ENCODE results near the gene GAB1.

GAB1 gene

DNA sequence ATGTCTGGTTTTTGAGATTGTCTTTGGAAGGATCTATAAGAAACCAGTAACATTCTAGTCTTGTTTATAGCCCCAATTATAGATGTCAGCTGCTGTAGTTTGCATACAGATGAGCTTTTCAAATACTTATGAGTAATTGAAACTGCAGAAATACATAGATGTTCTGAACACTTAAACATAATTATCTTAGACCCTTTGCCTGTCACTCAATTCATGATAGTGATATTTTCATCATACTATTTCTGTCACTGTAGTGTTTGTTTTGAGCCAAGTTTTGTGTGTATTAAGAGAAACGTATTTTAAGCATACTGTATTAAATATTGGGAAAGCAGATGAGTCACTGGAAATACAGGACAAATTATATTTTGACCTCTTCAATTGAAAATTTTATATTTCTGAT lies 107.1 kb downstream of the GAB1 start:
- Histone ChIP-seq H3K36me3 (ENCODE audit: control insufficient read depth in 2 of 2, insufficient read depth in 1 of 2, low read length in 2 of 2) (peaks cover 0 to 7% of the 10 kb centered on the region in 2 experiments; a peak in 1 of 3 replicates), H3K9me3 (ENCODE audit: control insufficient read depth, insufficient read depth, low read depth, low read length) (no peaks in the 10 kb centered on the region), H3K27ac (ENCODE audit: extremely low read depth, low read depth, low read length) (no peak overlapping the region), H3K4me1 (ENCODE audit: control insufficient read depth, insufficient read depth, low read length) (no peaks in the 10 kb centered on the region), H3K4me3 (ENCODE audit: low read depth, low read length) (no peak overlapping the region)
- CTCF ChIA-PET: no interaction called here
- TF ChIP-seq, protein P1, sequence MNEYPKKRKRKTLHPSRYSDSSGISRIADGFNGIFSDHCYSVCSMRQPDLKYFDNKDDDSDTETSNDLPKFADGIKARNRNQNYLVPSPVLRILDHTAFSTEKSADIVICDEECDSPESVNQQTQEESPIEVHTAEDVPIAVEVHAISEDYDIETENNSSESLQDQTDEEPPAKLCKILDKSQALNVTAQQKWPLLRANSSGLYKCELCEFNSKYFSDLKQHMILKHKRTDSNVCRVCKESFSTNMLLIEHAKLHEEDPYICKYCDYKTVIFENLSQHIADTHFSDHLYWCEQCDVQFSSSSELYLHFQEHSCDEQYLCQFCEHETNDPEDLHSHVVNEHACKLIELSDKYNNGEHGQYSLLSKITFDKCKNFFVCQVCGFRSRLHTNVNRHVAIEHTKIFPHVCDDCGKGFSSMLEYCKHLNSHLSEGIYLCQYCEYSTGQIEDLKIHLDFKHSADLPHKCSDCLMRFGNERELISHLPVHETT (tag by site-specific recombination; IDR thresholded peaks at IDR 0.05): no peak
- TF ChIP-seq ZNF184 (tag by site-specific recombination; IDR thresholded peaks at IDR 0.05) (no peak), ZNF76 (tag by site-specific recombination; IDR thresholded peaks at IDR 0.05; ENCODE audit: borderline replicate concordance, low read depth) (no peak), ZNF514 (tag by site-specific recombination; IDR thresholded peaks at IDR 0.05) (no peak), GLI4 (tag by site-specific recombination; IDR thresholded peaks at IDR 0.05) (no peak)
- TF ChIP-seq, protein P2, sequence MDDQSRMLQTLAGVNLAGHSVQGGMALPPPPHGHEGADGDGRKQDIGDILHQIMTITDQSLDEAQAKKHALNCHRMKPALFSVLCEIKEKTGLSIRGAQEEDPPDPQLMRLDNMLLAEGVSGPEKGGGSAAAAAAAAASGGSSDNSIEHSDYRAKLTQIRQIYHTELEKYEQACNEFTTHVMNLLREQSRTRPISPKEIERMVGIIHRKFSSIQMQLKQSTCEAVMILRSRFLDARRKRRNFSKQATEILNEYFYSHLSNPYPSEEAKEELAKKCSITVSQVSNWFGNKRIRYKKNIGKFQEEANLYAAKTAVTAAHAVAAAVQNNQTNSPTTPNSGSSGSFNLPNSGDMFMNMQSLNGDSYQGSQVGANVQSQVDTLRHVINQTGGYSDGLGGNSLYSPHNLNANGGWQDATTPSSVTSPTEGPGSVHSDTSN (CRISPR knock-in tag; IDR thresholded peaks at IDR 0.05): no peak
- POLR2A ChIA-PET: no interaction called here

DNA sequence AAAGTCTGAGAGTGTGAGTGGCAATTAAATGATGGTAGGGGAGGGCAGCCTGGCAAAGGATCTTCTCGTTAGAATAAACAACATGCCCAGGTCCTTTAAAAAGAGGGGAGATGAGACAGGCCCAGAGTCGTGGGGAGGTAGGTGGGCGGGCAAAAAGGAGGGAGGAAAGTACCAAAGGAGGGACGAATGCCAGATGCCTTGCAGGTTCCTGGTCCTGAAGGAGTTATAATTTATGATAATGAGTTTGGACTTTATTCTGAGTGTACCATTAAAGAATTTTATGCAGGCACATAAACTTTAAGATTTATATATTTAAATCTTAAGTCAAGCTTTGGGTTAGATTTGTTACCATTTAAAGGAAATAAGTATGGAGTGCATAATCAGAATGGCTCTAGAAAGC lies 114.5 kb downstream of the GAB1 start:
- no peaks in the 10 kb centered on the region for H3K9me3 ChIP-seq (ENCODE audit: control insufficient read depth, insufficient read depth, low read depth, low read length)
- no peak overlapping the region for H3K27ac ChIP-seq (ENCODE audit: extremely low read depth, low read depth, low read length)
- no peak overlapping the region for H3K4me3 ChIP-seq (ENCODE audit: low read depth, low read length)
- POLR2A ChIA-PET: no interaction called here
- TF ChIP-seq ZNF169 (tag by site-specific recombination; IDR thresholded peaks at IDR 0.05): no peak
- TF ChIP-seq KLF8 (tag by site-specific recombination; IDR thresholded peaks at IDR 0.05): no peak
- no peak for TF ChIP-seq ZNF785 (tag by site-specific recombination; IDR thresholded peaks at IDR 0.05)
- TF ChIP-seq, protein P3, sequence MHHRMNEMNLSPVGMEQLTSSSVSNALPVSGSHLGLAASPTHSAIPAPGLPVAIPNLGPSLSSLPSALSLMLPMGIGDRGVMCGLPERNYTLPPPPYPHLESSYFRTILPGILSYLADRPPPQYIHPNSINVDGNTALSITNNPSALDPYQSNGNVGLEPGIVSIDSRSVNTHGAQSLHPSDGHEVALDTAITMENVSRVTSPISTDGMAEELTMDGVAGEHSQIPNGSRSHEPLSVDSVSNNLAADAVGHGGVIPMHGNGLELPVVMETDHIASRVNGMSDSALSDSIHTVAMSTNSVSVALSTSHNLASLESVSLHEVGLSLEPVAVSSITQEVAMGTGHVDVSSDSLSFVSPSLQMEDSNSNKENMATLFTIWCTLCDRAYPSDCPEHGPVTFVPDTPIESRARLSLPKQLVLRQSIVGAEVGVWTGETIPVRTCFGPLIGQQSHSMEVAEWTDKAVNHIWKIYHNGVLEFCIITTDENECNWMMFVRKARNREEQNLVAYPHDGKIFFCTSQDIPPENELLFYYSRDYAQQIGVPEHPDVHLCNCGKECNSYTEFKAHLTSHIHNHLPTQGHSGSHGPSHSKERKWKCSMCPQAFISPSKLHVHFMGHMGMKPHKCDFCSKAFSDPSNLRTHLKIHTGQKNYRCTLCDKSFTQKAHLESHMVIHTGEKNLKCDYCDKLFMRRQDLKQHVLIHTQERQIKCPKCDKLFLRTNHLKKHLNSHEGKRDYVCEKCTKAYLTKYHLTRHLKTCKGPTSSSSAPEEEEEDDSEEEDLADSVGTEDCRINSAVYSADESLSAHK (tag by site-specific recombination; IDR thresholded peaks at IDR 0.05): no peak
- TF ChIP-seq, protein P4, sequence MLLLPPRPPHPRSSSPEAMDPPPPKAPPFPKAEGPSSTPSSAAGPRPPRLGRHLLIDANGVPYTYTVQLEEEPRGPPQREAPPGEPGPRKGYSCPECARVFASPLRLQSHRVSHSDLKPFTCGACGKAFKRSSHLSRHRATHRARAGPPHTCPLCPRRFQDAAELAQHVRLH (tag by site-specific recombination; IDR thresholded peaks at IDR 0.05): no peak
- no peak for TF ChIP-seq YY1 (tag by site-specific recombination; IDR thresholded peaks at IDR 0.05)
- TF ChIP-seq, protein P5, sequence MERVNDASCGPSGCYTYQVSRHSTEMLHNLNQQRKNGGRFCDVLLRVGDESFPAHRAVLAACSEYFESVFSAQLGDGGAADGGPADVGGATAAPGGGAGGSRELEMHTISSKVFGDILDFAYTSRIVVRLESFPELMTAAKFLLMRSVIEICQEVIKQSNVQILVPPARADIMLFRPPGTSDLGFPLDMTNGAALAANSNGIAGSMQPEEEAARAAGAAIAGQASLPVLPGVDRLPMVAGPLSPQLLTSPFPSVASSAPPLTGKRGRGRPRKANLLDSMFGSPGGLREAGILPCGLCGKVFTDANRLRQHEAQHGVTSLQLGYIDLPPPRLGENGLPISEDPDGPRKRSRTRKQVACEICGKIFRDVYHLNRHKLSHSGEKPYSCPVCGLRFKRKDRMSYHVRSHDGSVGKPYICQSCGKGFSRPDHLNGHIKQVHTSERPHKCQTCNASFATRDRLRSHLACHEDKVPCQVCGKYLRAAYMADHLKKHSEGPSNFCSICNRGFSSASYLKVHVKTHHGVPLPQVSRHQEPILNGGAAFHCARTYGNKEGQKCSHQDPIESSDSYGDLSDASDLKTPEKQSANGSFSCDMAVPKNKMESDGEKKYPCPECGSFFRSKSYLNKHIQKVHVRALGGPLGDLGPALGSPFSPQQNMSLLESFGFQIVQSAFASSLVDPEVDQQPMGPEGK (tag by site-specific recombination; IDR thresholded peaks at IDR 0.05): no peak
- no peaks in the 10 kb centered on the region for H3K4me1 ChIP-seq (ENCODE audit: control insufficient read depth, insufficient read depth, low read length)
- no peaks in the 10 kb centered on the region for H3K36me3 ChIP-seq (ENCODE audit: control insufficient read depth in 2 of 2, insufficient read depth in 1 of 2, low read length in 2 of 2)
- CTCF ChIA-PET: no interaction called here

DNA sequence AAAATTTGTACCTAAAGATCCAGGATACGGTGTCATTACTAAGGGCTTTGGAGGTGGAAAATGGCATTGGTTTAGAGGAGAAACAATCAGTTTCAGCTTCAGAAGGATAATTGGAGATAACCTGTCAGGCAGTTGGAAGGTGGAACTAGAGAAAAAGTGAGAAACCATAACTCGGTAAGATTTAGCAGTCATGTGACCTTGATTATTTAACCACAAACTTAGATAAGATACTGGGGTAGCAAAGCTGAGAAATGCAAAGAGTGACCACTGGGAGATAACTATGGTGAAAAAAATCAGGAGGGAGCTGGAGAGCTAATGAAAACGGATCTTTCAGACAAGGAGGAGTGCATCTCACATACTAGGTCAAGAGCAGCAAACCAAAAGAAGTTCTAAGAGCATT lies 118.5 kb downstream of the GAB1 start:
- ChIA-PET CTCF (no interaction called here), POLR2A (no interaction called here)
- no peak overlapping the region for H3K4me3 ChIP-seq (ENCODE audit: low read depth, low read length)
- H3K27ac ChIP-seq (ENCODE audit: extremely low read depth, low read depth, low read length): no peak overlapping the region
- TF ChIP-seq MYNN (tag by site-specific recombination; IDR thresholded peaks at IDR 0.05; ENCODE audit: borderline replicate concordance): no peak
- no peak for TF ChIP-seq TCF7L2 (IDR thresholded peaks at IDR 0.05; ENCODE audit: borderline replicate concordance, low read depth, low read length)
- TF ChIP-seq SP7 (tag by site-specific recombination; IDR thresholded peaks at IDR 0.05): no peak
- TF ChIP-seq ZNF350 (tag by site-specific recombination; IDR thresholded peaks at IDR 0.05): no peak
- no peaks in the 10 kb centered on the region for H3K4me1 ChIP-seq (ENCODE audit: control insufficient read depth, insufficient read depth, low read length)
- no peaks in the 10 kb centered on the region for H3K9me3 ChIP-seq (ENCODE audit: control insufficient read depth, insufficient read depth, low read depth, low read length)
- H3K36me3 ChIP-seq (ENCODE audit: control insufficient read depth in 2 of 2, insufficient read depth in 1 of 2, low read length in 2 of 2): no peaks in the 10 kb centered on the region
